Tibial artery (tissue), 4 donors: ENCODE results near the gene UQCRFS1.

ENCODE experiments used
- DNase-seq, 2 donors: peaks; one replicate each; pipeline ENCODE4 v3.0.0-alpha.2; 2019
- H3K27ac ChIP-seq, 2 donors: fragments of 200-600 bp; sonication (generic) in 1 of 2; 1 replicate in 1 of 2; 2 replicates in 1 of 2; pipeline ENCODE4 v1.5.1; 2018 to 2019; ENCODE audit warnings: mild to moderate bottlenecking in 1 of 2
- H3K27me3 ChIP-seq, 2 donors: fragments of 200-600 bp; sonication (generic) in 1 of 2; one replicate each; pipeline versions ENCODE4 v1.5.1 to v1.6.0; 2016 to 2019
- H3K36me3 ChIP-seq, 3 donors: fragments of 200-600 bp; sonication (generic) in 2 of 3; one replicate each; pipeline ENCODE4 v1.5.1; 2016 to 2019; ENCODE audit warnings: mild to moderate bottlenecking in 2 of 3
- H3K4me1 ChIP-seq, 4 donors: fragments of 200-600 bp; sonication (generic) in 2 of 4; 1 replicate in 3 of 4; 2 replicates in 1 of 4; pipeline ENCODE4 v1.5.1; 2016 to 2019
- H3K4me3 ChIP-seq, 2 donors: fragments of 200-600 bp; sonication (generic) in 1 of 2; 1 replicate in 1 of 2; 2 replicates in 1 of 2; pipeline ENCODE4 v1.5.1; 2018 to 2019; ENCODE audit warnings: mild to moderate bottlenecking in 2 of 2
- H3K9me3 ChIP-seq, 3 donors: fragments of 200-600 bp; sonication (generic) in 1 of 3; one replicate each; pipeline ENCODE4 v1.5.1; 2016 to 2019
- intact Hi-C: fragments of 100-400 bp; cut with DNase I; formaldehyde crosslinking; loops from one replicate; pipeline ENCODE4 v1.15.0; 2023; ENCODE audit warnings: low total_unique reads
- TF ChIP-seq, protein P1 (sequence below), 2 experiments: fragments of 200-600 bp in 1 of 2; fragments of 450-650 bp in 1 of 2; IDR thresholded peaks; one replicate each; pipeline ENCODE4 v1.5.1; 2017 to 2019; ENCODE audit warnings: antibody characterized with exemption in 2 of 2, mild to moderate bottlenecking in 1 of 2, moderate library complexity in 1 of 2

UQCRFS1 gene

DNA sequence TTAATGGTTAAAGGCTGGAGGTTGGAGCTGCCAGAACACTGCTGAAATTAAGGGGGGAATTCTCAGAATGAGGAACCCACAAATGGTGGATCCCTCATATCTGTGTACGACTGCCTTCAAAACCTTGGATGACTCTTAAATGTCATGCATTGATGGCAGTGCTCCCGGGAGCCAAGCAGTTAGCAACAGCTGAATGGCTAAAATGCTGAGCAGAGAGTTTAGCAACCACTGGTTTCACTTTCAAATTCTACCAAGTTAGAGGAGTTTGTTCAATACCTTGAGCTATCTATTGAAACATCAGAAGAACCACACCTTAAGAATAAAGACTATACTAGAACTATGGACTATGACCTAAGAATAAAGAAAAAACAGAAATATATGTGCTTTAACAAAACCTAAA, 41.4 kb downstream of the UQCRFS1 start:
- Histone ChIP-seq H3K27me3 (no peaks in the 10 kb centered on the region), H3K4me3 (no peak overlapping the region), H3K27ac (no peak overlapping the region), H3K4me1 (no peaks in the 10 kb centered on the region), H3K36me3 (no peaks in the 10 kb centered on the region), H3K9me3 (peaks cover 0 to 6% (median 0%) of the 10 kb centered on the region in 3 donors)
- intact Hi-C loops: no loop called here
- TF ChIP-seq, protein P1, sequence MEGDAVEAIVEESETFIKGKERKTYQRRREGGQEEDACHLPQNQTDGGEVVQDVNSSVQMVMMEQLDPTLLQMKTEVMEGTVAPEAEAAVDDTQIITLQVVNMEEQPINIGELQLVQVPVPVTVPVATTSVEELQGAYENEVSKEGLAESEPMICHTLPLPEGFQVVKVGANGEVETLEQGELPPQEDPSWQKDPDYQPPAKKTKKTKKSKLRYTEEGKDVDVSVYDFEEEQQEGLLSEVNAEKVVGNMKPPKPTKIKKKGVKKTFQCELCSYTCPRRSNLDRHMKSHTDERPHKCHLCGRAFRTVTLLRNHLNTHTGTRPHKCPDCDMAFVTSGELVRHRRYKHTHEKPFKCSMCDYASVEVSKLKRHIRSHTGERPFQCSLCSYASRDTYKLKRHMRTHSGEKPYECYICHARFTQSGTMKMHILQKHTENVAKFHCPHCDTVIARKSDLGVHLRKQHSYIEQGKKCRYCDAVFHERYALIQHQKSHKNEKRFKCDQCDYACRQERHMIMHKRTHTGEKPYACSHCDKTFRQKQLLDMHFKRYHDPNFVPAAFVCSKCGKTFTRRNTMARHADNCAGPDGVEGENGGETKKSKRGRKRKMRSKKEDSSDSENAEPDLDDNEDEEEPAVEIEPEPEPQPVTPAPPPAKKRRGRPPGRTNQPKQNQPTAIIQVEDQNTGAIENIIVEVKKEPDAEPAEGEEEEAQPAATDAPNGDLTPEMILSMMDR (IDR thresholded peaks at IDR 0.05): no peak
- no peak for DNase-seq

DNA sequence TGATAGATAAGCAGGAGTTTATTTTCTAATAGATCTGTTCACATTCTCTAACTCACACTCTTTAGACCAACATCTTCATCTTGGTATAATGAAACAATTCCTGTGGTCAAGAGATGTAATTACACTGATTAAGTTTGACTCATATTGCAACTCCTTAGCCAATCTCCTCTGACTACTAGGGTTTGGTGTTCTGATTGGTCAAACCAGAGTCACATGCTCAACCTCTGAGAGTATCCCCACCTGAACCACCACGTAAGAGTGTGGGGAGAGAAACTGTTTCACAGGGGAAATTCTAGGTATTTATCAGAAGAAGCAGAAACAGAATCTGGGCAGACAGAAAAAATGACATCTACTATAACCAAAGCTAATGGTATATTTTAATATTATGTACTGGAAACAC, 42.4 kb downstream of the UQCRFS1 start:
- Histone ChIP-seq H3K4me1 (no peaks in the 10 kb centered on the region), H3K4me3 (no peak overlapping the region), H3K9me3 (peaks cover 0 to 6% (median 0%) of the 10 kb centered on the region in 3 donors), H3K36me3 (no peaks in the 10 kb centered on the region), H3K27ac (no peak overlapping the region), H3K27me3 (no peaks in the 10 kb centered on the region)
- no peak for DNase-seq
- TF ChIP-seq, protein P1 (IDR thresholded peaks at IDR 0.05): no peak
- intact Hi-C loops: no loop called here

DNA sequence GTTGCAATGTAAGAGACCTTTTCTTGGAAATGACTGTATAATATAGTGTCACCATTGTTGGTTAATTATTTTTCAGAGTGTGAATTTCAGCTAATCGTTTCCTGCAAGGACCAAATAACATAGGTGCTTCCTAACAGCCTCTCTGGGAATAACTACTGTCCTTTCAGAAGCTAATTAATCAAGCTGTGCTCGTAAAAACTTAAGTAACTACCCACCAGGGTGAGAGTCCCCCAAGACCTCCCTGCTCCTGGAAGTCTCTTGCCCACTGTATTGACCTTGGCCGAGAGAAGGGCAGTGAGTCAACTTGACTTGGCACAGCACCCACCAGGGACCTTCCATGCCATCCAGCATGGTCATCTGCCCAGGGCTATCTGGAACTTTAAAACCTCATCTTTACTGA, 50.3 kb downstream of the UQCRFS1 start:
- H3K36me3 ChIP-seq: no peaks in the 10 kb centered on the region
- no peaks in the 10 kb centered on the region for H3K9me3 ChIP-seq
- no peak for DNase-seq
- intact Hi-C loops: no loop called here
- H3K4me1 ChIP-seq: no peaks in the 10 kb centered on the region
- H3K27me3 ChIP-seq: no peaks in the 10 kb centered on the region
- H3K4me3 ChIP-seq: no peak overlapping the region
- TF ChIP-seq, protein P1 (IDR thresholded peaks at IDR 0.05): no peak
- H3K27ac ChIP-seq: no peak overlapping the region

DNA sequence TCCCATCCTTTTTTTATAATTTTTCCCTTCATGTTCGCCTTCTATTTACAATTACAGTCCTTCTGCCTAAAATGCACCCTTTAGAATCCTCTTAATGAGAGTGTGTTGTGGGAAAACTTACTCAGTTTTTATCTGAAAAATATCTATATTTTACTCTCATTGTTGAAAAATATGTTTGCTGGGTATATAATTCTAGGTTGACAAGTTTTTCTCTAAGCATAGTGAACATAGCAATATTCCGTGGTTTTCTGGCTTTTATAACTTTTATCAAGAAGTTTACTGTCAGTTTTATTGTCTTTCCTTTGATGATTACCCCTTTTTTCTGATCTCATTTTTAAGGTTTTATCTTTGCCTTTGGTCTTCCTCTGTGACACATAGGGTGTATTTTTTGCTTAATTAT, 57.3 kb downstream of the UQCRFS1 start:
- Histone ChIP-seq H3K27ac (no peak overlapping the region), H3K4me1 (no peaks in the 10 kb centered on the region), H3K4me3 (no peak overlapping the region), H3K9me3 (peaks cover 0 to 23% (median 19%) of the 10 kb centered on the region in 3 donors), H3K27me3 (no peaks in the 10 kb centered on the region), H3K36me3 (no peaks in the 10 kb centered on the region)
- TF ChIP-seq, protein P1 (IDR thresholded peaks at IDR 0.05): no peak
- DNase-seq: no peak
- intact Hi-C loops: no loop called here
